Stimulated activated CD4-positive, alpha-beta T cell treated with anti-CD3 and anti-CD28 coated beads, TNF-alpha, amount 100 ng/mL, for 48 hours (primary cell): ENCODE data around the gene MLXIP.

Experiments used
- DNase-seq, 3 donors: peaks; one replicate each; pipeline ENCODE4 v3.0.0-alpha.2; 2020; ENCODE audit warnings: low read depth in 3 of 3

The MLXIP gene

GRCh38 chr12:122079033-122079531 lies 526 bp downstream of the MLXIP start:
- DNase-seq: no peak

- DNase-seq: no peak
Observed at GRCh38 chr12:122079532-122080081, 1.1 kb downstream of the MLXIP start.

DNA sequence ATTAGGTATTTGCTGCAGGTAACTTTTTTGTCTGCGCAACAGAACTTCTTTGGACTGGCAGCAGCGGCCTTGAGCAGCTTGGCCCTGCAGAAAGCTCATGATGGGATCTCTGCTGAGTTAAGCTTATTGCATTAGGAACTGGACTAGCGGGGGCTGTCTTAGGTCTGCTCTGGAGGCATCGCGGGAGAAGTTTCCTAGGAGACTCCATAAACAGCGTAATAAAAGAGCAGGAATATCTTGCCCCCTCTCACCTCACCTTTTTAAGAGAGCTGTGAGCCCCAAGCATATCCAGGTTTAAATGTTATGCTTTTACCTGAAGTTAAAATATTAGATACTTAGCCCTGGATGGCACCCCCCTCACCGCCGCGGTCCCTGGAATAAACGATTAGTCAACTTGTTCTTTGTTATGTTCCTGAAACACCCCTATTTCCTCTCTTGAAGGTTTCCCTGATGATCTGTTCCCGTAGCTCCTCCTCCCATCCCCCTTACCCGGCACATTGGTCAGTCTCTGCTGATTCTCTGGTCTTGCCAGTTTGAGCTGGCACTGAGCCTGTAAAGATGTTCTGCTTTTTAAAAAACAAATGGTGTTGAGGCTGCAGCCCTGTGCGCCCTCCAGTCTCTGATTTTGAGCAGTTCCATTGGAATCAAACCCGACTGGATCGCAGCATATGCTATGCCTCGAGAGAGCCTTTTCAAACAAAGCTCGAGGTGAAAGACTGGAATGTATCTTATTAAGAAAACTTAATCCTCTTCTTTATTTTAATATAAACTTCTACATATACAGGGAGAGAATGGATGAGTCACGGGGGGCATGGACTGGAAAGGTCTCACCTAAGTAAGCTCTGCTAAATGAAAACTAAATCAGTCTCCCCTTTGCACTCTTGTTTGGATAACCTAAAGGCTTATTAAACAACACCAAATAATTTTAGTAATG lies 1.9 kb downstream of the MLXIP start:
- no peak for DNase-seq

DNA sequence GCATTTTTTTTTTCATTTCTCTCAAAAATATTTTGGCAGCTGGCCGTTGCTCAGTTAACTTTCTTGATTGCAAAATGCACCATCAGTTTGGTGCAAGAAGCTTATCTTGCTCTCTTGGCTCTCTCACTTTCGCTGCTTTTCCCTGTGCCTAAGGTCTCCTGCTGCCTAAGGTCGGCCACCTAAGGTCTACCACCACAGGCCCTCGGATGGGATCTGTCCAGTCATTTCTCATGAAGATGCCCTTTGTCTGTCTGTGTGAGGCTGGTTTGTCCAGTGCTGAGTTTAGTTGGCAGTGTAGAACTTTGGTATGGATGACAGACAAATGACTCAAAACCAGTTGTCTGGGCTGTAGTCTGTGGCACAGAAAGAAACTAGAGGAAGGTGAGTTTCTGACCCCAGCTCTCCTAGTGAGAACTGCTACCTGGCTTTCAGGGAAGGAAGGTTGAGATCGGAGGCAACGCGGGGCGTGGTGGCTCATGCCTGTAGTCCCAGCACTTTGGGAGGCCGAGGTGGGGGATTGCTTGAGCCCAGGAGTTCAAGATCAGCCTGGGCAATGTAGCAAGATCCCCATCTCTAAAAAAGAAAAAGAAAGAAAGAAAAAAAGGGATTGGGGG lies 2.6 kb downstream of the MLXIP start:
- no peak for DNase-seq

DNA sequence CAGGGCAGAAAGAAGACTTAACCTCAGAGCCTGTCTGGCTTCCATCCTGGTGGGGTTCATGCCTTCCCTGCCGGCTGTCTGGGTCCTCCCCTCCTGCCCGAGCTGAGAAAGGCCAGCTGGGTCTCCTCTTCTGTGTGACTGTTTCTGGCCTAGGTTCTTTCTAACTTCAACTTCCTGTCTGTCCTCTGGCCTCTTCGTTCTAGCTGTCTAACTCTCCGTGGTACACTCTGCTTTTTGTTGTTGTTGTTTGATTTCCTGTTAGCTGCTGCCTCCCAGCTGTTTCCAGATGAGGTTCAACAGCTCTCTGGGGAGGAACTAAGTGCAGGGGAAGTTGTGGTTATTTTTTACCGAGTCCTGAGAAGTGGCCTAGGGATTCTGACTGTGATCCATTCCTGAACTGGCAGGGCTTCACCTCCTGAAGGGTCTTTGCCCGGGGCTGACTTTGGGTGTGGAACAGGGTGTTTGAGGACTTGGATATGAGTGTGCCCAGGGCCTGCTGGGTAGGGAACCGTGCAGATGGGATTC lies 3.2 kb downstream of the MLXIP start:
- DNase-seq: no peak

DNA sequence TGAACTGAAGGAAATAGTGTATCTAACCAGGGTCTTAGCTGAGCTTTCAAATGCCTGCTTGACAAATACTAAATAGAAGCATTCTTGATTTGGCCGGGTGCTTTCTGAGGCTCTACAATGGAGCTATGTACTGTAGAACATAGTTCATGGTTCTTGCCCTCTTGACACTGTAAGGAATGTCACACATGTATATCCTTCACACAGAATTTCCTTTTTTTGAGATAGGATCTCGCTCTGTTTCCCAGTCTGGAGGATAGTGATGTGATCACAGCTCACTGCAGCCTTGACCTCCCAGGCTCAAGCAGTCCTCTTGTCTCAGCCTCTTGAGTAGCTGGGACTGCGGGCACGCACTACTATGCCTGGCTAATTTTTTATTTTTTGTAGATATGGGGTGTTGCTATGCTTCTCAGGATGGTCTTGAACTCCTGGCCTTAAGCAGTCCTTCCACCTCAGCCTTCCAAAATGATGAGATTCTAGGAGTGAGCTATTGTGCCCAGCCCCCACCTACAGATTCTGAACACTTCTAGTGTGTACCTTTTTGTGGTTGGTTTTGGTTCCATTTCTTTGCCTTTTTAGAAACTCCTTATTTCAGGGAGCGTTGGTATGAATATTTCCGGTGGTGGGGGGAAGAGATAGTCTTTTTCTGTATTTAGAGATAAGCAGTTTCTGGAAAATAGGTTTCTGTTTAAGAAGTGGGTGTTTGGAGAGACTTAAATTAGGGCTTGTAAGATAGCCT lies 4.2 kb downstream of the MLXIP start:
- DNase-seq: no peak

- DNase-seq: no peak
Observed at GRCh38 chr12:122084857-122085405, 6.4 kb downstream of the MLXIP start.

DNA sequence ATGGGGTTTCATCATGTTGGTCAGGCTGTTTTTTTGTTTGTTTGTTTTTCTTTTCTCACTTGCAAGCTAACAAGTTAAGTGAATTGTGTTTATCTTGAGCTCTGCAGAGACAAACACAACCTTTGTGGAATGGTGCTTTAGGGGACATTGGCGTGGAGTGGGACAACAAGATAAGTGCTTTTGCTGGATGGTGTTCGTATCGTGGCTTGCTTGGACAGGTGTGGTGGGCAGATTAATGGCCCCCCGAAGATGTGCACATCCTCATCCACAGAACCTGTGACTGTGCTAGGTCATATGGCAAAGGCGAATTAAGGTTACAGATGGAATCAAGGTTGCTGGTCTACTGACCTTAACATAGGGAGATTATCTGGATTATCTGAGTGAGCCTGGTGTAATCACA lies 7.0 kb downstream of the MLXIP start:
- DNase-seq: no peak

DNA sequence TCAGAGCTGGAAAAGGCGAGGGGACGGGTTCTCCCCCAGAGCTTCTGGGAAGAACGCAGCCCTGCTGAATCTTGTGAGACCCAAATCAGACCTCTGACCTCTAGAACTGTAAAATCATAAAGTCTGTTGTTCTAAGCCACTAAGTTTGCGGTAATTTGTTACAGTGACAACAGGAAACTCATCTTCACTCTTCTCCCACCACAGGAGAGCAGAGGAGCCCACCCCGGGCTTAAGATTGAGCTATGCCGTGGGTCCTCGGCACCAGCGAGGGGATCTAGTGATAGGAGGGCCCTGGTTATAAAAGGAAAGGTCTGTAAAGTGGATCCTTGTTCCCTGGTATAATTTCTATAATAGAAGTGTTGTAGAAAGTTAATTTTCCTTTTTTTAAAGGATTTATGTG lies 7.6 kb downstream of the MLXIP start:
- DNase-seq: no peak

GRCh38 chr12:122086641-122087285 lies 8.2 kb downstream of the MLXIP start:
- no peak for DNase-seq

- no peak for DNase-seq
Observed at GRCh38 chr12:122087431-122088178, 9.0 kb downstream of the MLXIP start.

GRCh38 chr12:122088179-122088810 lies 9.7 kb downstream of the MLXIP start:
- DNase-seq: no peak

DNA sequence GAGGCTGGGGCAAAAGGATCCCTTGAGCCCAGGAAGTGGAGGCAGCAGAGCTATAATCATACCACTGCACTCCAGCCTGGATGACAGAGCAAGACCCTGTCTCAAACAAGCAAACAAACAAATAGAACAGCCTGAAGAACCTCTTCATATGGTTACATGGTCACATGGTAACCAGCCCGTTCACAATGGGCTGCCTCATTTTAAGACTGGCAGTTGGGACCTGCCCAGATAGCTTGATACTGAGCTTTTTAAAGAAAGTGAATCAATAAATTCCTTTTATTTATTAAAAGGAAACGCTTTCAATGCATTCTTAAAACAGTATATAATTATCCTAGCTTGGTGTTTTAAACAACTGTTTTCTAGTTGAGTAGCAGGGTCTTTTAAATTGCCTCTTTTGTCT lies 10.5 kb downstream of the MLXIP start:
- DNase-seq: no peak

DNA sequence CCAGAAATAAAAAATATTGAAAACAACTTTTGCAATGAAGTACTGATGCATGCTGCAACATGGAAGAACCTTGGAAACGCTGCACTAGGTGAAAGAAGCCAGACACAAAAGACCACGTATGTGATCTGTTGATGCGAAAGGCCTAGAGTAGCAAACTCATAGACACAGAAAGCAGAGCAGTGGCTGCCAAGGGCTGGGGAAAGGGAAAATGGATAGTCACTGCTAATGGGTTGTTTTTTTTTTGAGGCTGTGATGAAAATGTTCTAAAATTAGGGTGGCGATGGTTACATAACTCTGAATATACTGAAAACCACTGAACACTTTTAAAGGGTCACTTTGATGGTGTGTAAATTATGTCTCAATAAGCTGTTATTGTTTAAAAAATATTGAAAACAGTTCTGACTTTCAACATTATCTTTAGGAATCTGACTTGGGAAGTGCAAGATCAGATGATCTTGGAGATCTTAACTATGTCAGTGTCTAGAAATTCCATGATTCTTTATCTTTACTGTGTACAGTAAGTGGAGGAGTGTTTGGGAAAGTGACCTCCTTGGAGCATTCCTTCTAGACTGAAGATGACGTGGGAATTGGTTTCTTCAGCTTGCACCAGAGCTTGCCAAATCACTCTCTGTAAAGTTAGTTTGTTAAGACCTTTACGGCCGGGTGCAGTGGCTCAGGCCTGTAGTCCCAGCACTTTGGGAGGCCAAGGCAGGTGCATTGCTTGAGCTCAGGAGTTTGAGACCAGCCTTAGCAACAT lies 12.4 kb downstream of the MLXIP start:
- DNase-seq: no peak

- DNase-seq: no peak
Observed at GRCh38 chr12:122093098-122093883, 14.7 kb downstream of the MLXIP start.

- DNase-seq: no peak
Observed at GRCh38 chr12:122094137-122094734, 15.7 kb downstream of the MLXIP start.

DNA sequence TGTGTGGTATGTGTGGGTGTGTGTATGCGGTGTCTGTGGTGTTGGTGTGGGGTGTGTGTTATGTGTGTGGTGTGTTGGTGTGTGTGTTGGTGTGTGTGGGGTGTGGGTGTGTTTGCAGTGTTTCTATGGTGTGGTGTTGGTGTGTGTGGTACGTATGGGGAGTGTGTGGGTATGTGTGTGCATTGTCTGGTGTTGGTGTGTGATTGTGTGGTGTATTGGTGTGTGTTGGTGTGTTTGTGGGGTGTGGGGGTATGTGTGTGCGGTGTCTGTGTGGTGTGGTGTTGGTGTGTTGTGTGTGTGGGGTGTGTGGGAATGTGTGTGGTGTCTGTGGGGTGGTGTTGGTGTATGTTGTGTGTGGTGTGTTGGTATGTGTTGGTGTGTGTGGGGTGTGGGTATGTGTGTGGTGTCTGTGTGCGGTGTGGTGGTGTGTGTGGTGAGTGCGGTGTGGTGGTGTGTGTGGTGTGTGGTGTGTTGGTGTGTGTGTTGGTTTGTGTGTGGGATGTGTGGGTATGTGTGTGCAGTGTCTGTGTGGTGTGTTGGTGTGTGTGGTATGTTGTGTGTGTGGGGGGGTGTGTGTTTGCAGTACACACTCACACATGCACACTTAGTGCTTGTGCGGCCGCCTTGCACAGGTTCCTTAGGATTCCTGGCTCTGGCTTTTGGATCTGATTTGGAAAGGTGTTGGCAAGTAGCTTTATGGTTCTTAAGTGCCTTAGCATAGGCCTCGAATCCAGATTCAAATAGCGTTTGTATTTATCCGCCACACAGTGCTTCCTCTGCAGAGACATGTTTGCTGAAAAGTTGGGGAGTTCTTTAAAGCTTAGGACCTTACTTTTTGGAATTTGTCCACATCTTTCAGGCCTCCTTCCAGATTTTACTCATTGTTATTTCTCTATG lies 16.4 kb downstream of the MLXIP start:
- no peak for DNase-seq
